GM12873 (cell line): ENCODE results near the gene CAMSAP1.

Experiments used
- CTCF ChIP-seq: IDR thresholded peaks from 2 replicates; pipeline ENCODE4 v1.5.1; 2012; ENCODE audit warnings: low read depth, mild to moderate bottlenecking, moderate library complexity, low read length, control low read depth; ENCODE audit not compliant: insufficient read depth; ENCODE audit errors: missing control alignments

The CAMSAP1 gene

DNA sequence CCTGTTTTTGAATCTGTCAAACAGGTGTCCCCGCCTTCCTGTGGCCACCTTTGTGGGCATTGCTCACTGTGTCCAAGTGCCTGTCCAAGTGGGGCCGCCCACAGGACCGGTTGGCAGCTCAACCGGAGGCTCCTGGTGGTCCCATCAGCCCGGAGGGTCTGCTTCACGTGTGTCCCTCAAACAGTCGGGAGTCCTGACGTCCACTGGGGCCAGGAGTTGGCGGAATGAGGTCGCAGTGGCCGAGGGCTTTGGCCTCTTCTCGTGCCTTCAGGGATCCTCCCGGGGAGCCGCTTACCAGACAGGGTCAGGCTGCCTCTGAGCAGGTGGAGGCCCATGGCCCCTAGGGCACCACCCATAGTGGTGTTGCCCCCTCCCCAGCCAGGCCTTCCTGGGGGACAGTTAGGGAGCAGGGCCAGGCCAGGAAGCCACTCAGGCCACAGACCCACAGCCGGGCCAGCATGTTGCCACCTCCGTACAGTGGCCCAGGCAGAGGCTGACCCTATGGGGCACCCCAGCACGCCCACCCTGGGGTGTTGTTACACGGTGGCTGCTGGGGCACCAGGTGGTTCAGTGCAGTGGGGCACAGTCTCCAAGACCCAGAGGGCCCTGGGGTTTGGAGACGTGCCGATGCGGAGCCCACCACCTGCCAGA, 135.8 kb downstream of the CAMSAP1 start:
- no peak for TF ChIP-seq CTCF

GRCh38 chr9:135770771-135771170, 136.6 kb downstream of the CAMSAP1 start:
- TF ChIP-seq CTCF = no peak

DNA sequence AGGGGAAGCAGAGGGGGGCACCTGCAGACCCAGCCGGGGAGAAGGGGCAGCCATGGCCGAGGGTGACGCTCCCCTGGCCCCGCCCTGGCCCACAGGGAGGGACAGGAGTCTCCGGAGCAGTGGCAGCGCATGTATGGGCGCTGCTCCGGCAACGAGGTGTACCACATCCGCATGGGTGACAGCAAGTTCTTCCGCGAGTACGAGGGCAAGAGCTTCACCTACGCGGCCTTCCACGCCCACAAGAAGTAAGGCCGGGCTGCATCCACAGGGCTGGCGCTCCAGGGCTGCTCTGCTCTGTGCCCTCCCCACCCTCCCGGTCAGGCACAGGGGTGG, 137.2 kb downstream of the CAMSAP1 start:
- TF ChIP-seq CTCF = no peak

DNA sequence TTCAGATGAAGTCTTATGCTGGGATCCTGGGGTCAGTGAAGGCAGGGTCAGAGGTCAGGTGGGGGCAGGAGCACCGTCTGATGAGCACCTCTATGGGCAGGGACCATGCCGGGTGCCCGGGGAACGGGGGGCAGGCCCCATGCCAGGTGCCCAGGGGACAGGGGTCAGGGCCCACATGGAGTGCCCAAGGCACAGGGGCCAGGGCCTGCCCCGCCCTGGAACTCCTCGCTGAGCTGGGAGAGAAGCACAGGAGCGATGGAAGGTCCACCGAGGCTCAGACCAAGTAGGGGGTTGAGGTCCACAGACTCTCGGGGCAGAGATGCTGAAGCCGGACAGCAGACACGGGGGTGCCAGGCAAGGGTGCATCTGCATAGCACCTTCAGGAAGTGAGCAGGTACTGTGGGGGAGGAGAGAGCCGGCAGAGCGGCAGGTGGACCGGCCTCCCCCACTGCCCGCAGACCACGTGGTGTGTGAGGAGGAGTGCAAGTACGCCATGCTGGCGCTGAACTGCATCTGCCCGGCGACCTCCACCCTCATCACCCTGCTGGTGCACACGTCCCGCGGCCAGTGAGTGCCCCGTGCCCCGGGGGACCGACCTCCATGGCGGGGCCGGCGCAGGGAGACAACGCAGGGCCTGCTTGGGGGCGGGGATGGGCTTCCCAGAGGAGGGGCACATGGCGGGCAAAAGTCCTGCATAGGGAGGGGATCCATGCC, 137.7 kb downstream of the CAMSAP1 start:
- no peak for TF ChIP-seq CTCF

- no peak for TF ChIP-seq CTCF
These were observed 138.7 kb downstream of the CAMSAP1 start for GRCh38 chr9:135768516-135769218.

- no peak for TF ChIP-seq CTCF
These were observed 140.6 kb downstream of the CAMSAP1 start for GRCh38 chr9:135766707-135767106.

- TF ChIP-seq CTCF = no peak
These were observed 141.1 kb downstream of the CAMSAP1 start for GRCh38 chr9:135766251-135766650.
